HG03103 (cell line): ENCODE measurements around the gene C17orf100.
A peak's percentile ranks its signal among the peaks of the same experiment; 100 is the strongest.

Source experiments
- ATAC-seq: cut with Tn5 transposase; IDR thresholded peaks from one replicate; pipeline ENCODE4 v1.9.1; 2021; ENCODE audit warnings: low read depth; ENCODE audit not compliant: unreplicated experiment

Gene C17orf100

DNA sequence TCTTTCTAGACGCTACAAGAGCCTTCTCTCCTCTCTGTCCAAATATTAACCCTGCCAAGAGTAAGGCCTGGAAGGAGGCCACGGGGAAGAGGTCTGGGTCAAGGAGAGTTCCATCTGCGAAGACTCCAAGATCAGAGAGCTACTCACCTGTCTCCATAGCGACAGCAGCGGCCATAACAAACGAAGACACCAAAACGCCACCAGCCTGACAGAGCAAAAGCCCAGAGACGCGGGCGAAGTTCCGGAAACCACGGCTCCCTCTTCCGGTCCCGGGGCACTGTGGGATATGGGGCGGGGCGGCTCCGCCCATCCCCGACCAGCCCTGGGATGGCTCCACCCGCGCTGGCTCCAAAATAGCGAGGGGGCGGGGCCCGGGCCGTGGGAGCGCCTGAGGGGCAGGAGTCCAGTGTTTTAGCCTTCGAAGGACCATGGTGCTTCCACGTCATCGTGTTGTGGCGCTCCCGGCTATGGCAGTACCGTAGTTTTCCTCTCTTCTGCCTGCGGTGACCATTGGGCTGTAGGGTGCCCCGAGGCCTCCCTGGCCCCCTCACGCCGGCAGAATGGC is at the start of gene C17orf100, which contains the start of gene MED31:
C17orf100 (plus strand) TSS at position 409 of the 565 bp plus-strand sequence; CDS start at position 561, 152 bp downstream.
MED31 (minus strand) TSS at position 252 of the 565 bp plus-strand sequence; CDS start at position 175, 77 bp downstream.
- peak; percentile 83 for ATAC-seq

DNA sequence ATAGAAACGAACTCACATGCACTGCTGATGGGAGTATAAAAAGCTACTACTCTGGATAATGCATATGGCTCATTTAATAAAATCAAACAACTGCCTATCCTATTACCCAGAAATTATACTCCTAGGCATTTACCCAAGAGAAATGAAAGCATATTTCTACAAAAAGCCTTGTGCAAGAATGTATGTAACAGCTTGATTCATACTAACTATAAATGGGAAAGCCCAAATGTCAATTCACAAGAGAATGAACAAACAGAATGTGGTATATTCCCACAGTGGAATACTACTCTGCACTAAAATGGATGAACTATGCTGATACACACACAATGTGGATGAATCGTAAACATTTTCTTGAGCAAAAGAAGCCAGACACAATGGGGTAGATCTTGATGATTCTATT is 49.4 kb upstream of the C17orf100 start:
- no peak for ATAC-seq

DNA sequence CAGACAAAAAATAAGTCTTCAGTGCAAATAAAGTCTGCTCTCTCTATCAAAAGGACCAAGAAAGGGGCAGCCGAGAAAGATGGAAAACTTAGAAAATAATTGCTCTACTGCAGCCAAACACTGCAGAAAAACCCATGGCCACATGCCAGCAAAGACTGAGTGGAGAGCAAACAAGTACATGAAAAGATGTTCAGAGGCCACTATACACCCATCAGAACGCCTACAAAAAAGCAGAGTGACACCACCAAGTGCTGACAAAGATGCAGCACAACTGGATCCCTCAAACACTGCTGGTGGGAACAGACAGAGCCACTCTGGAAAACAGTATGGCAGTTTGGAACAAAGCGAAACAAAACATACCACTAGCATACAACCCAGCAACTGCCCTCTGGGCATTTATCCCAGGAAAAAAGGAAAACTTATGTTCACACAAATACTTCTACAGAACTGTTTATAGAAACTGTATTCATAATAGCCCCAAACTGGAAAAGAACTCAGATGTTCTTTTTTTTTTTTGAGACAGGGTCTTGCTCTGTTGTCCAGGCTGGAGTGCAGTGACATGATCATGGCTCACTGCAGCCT is 47.7 kb upstream of the C17orf100 start:
- no peak for ATAC-seq

DNA sequence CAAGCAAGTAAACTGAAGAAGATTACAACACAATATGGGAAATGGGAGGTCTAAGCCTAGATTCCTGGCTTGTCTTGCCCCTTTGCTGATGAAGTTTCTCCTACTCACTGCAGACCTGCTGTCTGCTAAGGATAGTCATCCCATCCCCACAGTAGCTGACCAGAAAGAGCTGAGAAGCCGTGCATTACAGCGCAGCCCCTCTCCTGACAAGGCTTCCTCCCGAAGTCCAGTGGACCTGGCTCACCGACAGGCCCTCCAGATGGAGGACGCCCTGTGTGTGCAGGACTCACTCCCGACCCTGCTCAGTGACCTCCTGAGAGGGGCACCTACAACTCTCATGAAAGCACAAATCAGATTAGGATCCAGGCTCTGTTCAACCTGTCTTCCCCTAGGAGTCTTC is 46.4 kb upstream of the C17orf100 start:
- no peak for ATAC-seq

DNA sequence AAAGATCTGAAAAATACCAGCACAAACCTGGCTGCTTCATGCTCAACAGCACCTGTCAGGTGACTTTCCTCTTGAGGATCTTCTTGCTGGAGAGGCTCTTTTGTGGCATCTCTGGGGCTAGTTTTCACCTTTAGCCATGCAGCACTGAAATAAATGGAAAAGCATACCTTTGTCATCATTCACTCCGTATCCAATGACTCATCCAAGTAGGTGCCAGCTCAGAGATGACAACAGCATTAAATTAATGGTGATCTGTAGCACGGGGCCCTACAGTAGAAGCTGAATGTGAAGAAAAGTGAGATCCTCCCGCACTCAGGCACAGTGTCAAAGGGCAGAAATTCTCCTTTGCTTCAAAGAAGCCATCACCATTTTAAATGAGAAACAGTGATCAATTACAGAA is 43.2 kb upstream of the C17orf100 start:
- no peak for ATAC-seq

DNA sequence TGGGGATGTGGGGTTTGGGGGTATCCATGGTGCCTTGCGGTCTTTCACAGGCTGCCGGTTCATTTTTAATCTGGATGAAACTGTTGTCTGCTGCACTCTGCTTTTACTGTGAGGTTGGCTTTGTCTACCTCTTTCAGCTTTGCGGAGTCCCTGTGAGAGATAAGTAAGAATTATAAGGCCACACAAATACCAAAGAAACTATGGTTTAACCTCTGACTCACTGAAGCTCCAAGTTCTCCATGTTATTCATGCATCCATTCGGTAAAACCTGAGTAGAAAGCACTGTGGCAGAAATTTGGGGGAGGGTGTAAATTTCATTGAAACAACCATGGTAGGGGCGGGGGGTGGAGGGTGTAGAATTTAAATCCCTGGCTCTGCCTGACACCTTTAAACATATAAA is 41.6 kb upstream of the C17orf100 start:
- no peak for ATAC-seq

DNA sequence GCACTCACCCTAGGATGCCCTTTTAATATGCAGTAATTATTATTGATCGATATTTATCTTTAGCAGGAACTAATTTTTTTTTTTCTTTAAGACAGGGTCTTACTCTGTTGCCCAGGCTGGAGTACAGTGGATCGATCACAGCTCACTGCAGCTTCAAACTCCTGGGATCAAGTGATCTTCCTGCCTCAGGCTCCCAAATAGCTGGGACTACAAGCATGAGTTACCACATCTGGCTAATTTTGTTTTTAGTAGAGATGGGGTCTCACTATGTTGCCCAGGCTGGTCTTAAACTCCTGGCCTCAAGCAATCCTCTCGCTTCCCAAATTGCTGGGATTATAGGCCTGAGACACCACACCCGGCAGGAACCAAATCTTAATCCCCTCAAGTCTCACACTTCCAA is 40.3 kb upstream of the C17orf100 start:
- ATAC-seq = no peak

GRCh38 chr17:6623941-6624340 is 27.6 kb upstream of the C17orf100 start:
- ATAC-seq = no peak

DNA sequence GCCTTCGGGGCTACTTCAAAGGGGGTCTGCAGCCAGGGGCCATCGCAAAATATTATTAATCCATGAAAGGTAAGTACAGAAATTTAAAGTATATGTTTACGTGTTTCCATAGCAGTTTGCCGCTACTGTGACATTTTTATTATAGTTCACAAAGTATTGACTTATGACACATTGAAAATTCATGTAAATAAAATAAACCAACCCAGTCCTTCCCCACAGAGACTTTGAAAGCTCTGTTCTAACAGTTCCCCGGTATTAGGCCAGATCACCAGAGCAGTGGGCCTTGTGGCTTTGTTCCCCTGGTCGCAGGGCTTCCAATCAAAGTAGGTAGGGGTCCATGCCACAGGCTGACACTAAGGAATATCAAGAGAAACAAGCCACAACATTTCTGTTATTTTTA is 24.9 kb upstream of the C17orf100 start:
- no peak for ATAC-seq

DNA sequence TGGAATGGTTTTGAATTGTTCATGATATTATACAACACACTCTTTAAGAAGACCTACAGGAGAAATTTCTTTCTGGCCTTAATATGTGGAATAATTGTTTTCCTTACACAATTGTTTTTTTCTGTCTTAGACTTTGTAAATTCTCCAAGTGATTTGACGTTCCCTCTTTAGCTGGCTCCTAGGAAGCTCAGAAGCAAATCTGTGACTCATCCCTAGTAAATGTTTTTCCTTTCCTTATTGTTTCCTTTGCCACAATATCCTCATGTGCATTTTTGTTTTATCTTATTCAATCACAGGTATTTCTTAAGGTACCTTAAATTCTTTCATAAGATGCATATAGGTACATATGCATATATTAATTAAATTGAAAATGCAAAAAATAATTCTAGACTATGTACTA is 24.5 kb upstream of the C17orf100 start:
- ATAC-seq = no peak

- no peak for ATAC-seq
Measured at GRCh38 chr17:6630390-6630789, 21.2 kb upstream of the C17orf100 start.

- no peak for ATAC-seq
Measured at GRCh38 chr17:6632530-6632929, 19.0 kb upstream of the C17orf100 start.

GRCh38 chr17:6633263-6633662 is 18.3 kb upstream of the C17orf100 start:
- no peak for ATAC-seq

- ATAC-seq = no peak
Measured at GRCh38 chr17:6636105-6636504, 15.5 kb upstream of the C17orf100 start.

DNA sequence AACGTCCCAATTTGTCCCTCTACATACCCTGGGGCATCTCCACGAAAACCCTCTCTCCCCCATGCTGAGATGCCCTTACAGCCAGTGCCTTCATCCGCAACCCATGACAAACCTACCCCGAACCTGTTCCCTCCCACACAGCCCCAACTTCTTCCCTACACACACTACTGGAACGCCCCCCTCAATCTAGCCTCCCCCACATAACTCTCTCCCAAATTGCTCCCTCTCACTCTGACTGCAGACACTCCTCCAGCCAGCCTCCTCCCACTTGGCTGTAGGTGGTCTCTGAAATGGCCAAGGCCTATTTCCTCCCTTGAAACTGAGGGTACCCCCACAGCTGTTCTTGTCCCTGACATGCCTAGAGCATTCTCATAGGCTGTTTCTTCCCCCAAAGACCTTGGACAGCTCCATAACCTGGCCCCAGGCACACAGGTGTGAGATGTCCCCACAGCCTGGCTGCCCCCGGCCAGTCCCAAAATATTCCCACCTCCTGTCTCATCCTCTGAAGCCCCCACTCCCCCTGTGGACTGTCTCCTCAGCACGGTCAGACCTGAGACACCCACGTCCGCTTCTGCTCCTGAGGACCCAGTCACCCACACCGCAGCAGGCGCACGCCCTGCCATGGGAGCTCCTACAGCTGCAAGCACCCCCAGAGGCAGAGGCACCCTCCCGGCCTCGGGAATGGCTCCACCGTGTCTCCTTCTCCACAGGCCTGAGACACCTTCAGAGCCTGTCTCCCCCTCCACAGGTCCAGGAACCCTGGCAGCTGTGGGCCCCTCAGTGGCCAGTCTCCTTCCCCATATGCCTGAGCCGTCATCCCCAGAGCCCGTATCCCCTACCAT is 14.7 kb upstream of the C17orf100 start:
- ATAC-seq = no peak

DNA sequence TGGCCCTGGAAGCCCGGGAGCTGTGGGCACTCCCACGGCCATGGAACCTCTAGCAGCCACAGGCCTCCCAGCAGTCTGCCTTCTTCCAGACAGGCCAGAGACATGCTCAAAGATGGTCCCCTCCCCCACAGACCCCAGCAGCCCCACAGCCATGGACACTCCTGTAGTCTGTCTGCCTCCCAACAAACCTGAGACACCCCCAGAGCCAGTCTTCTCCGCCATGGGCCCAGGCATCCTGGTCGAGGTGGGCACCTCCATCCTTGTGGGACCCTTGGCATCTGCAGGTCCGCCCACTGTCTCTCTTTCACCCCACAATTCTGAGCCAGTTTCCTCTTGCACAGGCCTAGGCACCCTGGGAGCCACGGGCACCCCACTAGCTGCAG is 14.1 kb upstream of the C17orf100 start:
- ATAC-seq = no peak

DNA sequence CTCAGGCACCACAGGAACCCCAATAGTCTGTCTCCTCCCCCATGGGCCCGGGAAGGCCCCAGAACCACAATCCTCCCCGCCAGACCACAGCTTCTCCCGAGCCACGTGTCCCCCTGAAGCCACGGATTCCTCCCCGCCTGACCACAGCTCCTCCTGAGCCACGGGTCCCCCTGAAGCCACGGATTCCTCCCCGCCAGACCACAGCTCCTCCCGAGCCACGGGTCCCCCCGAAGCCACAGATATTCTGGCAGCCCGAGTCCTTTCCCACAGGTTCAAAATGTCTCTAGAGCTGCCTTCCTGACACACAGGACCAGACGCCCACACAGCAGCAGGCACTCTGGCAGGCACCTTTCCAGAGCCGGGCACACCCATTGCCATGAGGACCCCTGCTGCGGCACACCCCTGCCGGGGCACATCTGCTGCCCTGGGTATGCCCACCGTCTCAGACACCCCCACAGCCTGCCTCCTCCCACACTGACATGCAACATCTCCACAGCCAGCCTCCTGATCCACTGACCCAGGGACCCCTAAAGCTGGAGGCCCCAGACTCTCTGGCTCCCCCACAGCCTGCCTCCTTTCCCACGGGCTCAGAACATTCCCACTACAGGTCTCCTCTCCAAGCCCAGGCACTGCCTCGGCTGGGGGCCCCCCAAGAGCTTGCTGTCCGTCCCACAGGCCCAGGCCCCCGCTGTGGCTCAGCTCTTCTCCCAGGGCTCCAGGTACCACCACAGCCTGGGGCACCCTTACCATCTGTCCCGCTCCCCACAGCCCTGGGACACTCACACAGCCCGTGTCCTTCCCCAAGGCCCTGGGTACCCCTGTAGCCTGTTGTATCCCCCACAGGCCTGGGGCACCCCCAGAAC is 13.3 kb upstream of the C17orf100 start:
- ATAC-seq = no peak

DNA sequence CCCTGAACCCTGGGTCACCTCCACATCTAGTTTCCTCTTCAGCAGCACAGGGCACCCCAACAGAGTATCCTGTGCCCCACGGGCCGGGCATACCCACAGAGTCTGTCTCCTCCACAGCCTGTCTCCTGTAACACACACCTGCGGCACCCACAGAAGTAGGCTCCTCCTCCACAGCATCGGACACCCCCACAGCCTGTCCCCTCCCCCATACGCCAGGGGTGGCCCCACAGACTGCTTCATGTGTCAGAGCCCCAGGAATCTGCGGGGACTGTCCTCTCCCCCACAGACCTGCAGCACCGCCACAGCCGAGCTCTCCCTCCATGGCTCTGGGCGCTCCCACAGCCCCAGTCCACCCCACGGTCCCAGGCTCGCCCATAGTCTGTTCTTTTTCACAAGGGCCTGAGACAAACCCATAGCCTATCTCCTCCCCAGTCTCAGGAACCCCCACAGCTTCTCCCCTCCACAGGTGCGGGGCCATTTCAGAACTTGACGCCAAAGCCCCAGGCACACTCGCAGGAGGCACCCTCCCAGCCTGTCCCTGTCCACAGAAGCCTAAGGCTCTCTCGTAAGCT is 12.5 kb upstream of the C17orf100 start:
- ATAC-seq = no peak

GRCh38 chr17:6639586-6640535 is 11.7 kb upstream of the C17orf100 start:
- ATAC-seq = no peak
